Caco-2 (cell line): Measurements from ENCODE around the gene VWA3B. TPM values are rescaled to one million over a fixed set of nuclear protein-coding genes. Genes with fewer than 3 reads are reported as not detected.
"Not testable (repeated sequence)": the region's sequence is repeated elsewhere in the genome, so short reads cannot be mapped to it uniquely, and the experiment has no call there.

Experiments used
- BruUV-seq: library from RNA; stranded (reverse); fragments of 400-500 nt; replicated peaks from 2 replicates; lab custom pipeline; 2021; lab: Mats Ljungman, UMichigan
- CTCF ChIA-PET: fragments of 300-600 bp; sonication (Branson Sonifier 250); formaldehyde crosslinking; loops from one replicate; lab custom pipeline; 2022; ENCODE audit warnings: antibody characterized with exemption; lab: Charles Lee
- POLR2A ChIA-PET: fragments of 300-600 bp; sonication (Branson Sonifier 250); formaldehyde crosslinking; loops from one replicate; lab custom pipeline; 2022; ENCODE audit warnings: antibody characterized with exemption; lab: Charles Lee
- DNase-seq, 2 experiments: peaks; one replicate each; pipeline versions ENCODE4 v3.0.0 to v3.0.0-alpha.2; 2020 to 2022
- H3K27me3 ChIP-seq: replicated peaks from 2 replicates; pipeline ENCODE4 v1.6.0; 2011; ENCODE audit warnings: low read length; ENCODE audit not compliant: control insufficient read depth, insufficient read depth
- H3K36me3 ChIP-seq: 2 replicates; pipeline ENCODE4 v1.5.1; 2011; ENCODE audit warnings: low read length; ENCODE audit not compliant: control insufficient read depth, insufficient read depth
- H3K4me1 ChIP-seq: fragments of 250-450 bp; sonication (Bioruptor Pico); 2 replicates; pipeline ENCODE4 v1.5.1; 2020; ENCODE audit warnings: mild to moderate bottlenecking
- H3K4me3 ChIP-seq: 2 replicates; pipeline ENCODE4 v1.5.1; 2011; ENCODE audit warnings: low read depth, mild to moderate bottlenecking, control low read depth, low read length
- H3K9me3 ChIP-seq: fragments of 250-450 bp; sonication (Bioruptor Pico); 2 replicates; pipeline ENCODE4 v1.5.1; 2020; ENCODE audit warnings: mild to moderate bottlenecking, moderate library complexity
- H3K27ac Mint-ChIP-seq: one replicate; pipeline ENCODE4 v1.8.0; 2022; ENCODE audit warnings: mixed read lengths; ENCODE audit not compliant: unreplicated experiment
- H3K27me3 Mint-ChIP-seq: one replicate; pipeline ENCODE4 v1.8.0; 2022; ENCODE audit warnings: mixed read lengths; ENCODE audit not compliant: insufficient read depth, unreplicated experiment
- H3K36me3 Mint-ChIP-seq: one replicate; pipeline ENCODE4 v1.8.0; 2022; ENCODE audit warnings: mild to moderate bottlenecking, mixed read lengths; ENCODE audit not compliant: insufficient read depth, unreplicated experiment
- H3K4me1 Mint-ChIP-seq: one replicate; pipeline ENCODE4 v1.8.0; 2022; ENCODE audit warnings: low read depth, mixed read lengths; ENCODE audit not compliant: unreplicated experiment
- H3K4me3 Mint-ChIP-seq: one replicate; pipeline ENCODE4 v1.8.0; 2022; ENCODE audit warnings: mild to moderate bottlenecking, moderate library complexity, mixed read lengths; ENCODE audit not compliant: unreplicated experiment
- H3K9me3 Mint-ChIP-seq: one replicate; pipeline ENCODE4 v1.8.0; 2022; ENCODE audit warnings: mixed read lengths; ENCODE audit not compliant: unreplicated experiment
- CTCF ChIP-seq, 2 experiments: fragments of 200-600 bp in 1 of 2; IDR thresholded peaks; 1 replicate in 1 of 2; 2 replicates in 1 of 2; pipeline versions ENCODE4 v1.5.1 to v1.8.0; 2011 to 2022; ENCODE audit warnings: antibody characterized with exemption in 1 of 2, control low read depth in 1 of 2, inconsistent platforms in 1 of 2, low read depth in 1 of 2, low read length in 1 of 2, mild to moderate bottlenecking in 1 of 2, moderate library complexity in 1 of 2; ENCODE audit not compliant: insufficient read depth in 1 of 2, severe bottlenecking in 1 of 2, unreplicated experiment in 1 of 2
- intact Hi-C: fragments of 100-400 bp; cut with micrococcal nuclease; formaldehyde crosslinking; loops from one replicate; pipeline ENCODE4 v1.10.0; 2022; ENCODE audit not compliant: unreplicated experiment
- total RNA-seq: library from RNA; stranded (reverse); gene quantifications from 2 replicates; pipeline ENCODE4 v1.2.3, GENCODE V29; 2022

Gene VWA3B
- total RNA-seq, 1 experiment from 2014 or later = not detected

GRCh38 chr2:98134172-98135005 is 47.4 kb downstream of the VWA3B start:
- Histone ChIP-seq H3K4me3 (no peak overlapping the region), H3K36me3 (no peaks in the 10 kb centered on the region), H3K9me3 (no peaks in the 10 kb centered on the region), H3K27me3 (no peaks in the 10 kb centered on the region), H3K4me1 (peaks cover 5% of the 10 kb centered on the region; the same call in 1 of the 2 replicates)
- H3K4me1 Mint-ChIP-seq = peaks cover 9% of the 10 kb centered on the region
- no peak for TF ChIP-seq CTCF (IDR thresholded peaks at IDR 0.05; ENCODE audit: insufficient read depth in 1 of 2, low read depth in 1 of 2, low read length in 1 of 2, severe bottlenecking in 1 of 2, unreplicated experiment in 1 of 2)
- H3K27me3 Mint-ChIP-seq = no peaks in the 10 kb centered on the region
- BruUV-seq = no TSS peak
- DNase-seq = no peak
- no peaks in the 10 kb centered on the region for H3K36me3 Mint-ChIP-seq
- ChIA-PET CTCF (no interaction called here), POLR2A (no interaction called here)
- peaks cover under 1% of the 10 kb centered on the region for H3K9me3 Mint-ChIP-seq
- H3K4me3 Mint-ChIP-seq = no peak overlapping the region
- H3K27ac Mint-ChIP-seq = no peak overlapping the region
- intact Hi-C loops = no loop called here

- no peak for TF ChIP-seq CTCF (IDR thresholded peaks at IDR 0.05; ENCODE audit: insufficient read depth in 1 of 2, low read depth in 1 of 2, low read length in 1 of 2, severe bottlenecking in 1 of 2, unreplicated experiment in 1 of 2)
- Histone ChIP-seq H3K27me3 (no peaks in the 10 kb centered on the region), H3K36me3 (no peaks in the 10 kb centered on the region), H3K4me3 (no peak overlapping the region), H3K4me1 (no peaks in the 10 kb centered on the region), H3K9me3 (no peaks in the 10 kb centered on the region)
- DNase-seq = no peak
- intact Hi-C loops = no loop called here
- BruUV-seq = no TSS peak
- H3K4me3 Mint-ChIP-seq = no peak overlapping the region
- H3K9me3 Mint-ChIP-seq = peaks cover 11% of the 10 kb centered on the region
- no peak overlapping the region for H3K27ac Mint-ChIP-seq
- H3K4me1 Mint-ChIP-seq = no peaks in the 10 kb centered on the region
- H3K36me3 Mint-ChIP-seq = no peaks in the 10 kb centered on the region
- CTCF ChIA-PET = no interaction called here
- POLR2A ChIA-PET = no interaction called here
- H3K27me3 Mint-ChIP-seq = no peaks in the 10 kb centered on the region
These were observed 50.2 kb downstream of the VWA3B start for GRCh38 chr2:98137196-98137595.

GRCh38 chr2:98138978-98139377 is 52.0 kb downstream of the VWA3B start:
- BruUV-seq, CTCF ChIA-PET, H3K4me1 ChIP-seq, H3K27ac Mint-ChIP-seq, intact Hi-C loops, H3K36me3 Mint-ChIP-seq, H3K9me3 ChIP-seq, H3K4me3 ChIP-seq, H3K4me1 Mint-ChIP-seq, H3K27me3 Mint-ChIP-seq, POLR2A ChIA-PET, DNase-seq, H3K27me3 ChIP-seq, H3K4me3 Mint-ChIP-seq, H3K36me3 ChIP-seq: not testable (repeated sequence)
- H3K9me3 Mint-ChIP-seq = peaks cover 11% of the 10 kb centered on the region
